Liver (tissue), 9 donors: ENCODE results near the gene DOC2B. TPM values are rescaled to one million over a fixed set of nuclear protein-coding genes. Genes with fewer than 3 reads are reported as not detected.
A peak's percentile ranks its signal among the peaks of the same experiment; 100 is the strongest.

Experiments
- DNase-seq: peaks from one replicate; pipeline ENCODE4 v3.0.0-alpha.2; 2017; ENCODE audit warnings: low spot score
- H3K27ac ChIP-seq, 2 donors: one replicate each; pipeline ENCODE4 v1.7.0; 2013; ENCODE audit warnings: inconsistent platforms in 2 of 2, low read length in 2 of 2, control low read depth in 1 of 2, low read depth in 1 of 2, mild to moderate bottlenecking in 1 of 2
- H3K27me3 ChIP-seq, 4 donors: one replicate each; pipeline versions ENCODE4 v1.6.1 to v1.7.0; 2013; ENCODE audit warnings: low read length in 3 of 4, inconsistent platforms in 1 of 4, mild to moderate bottlenecking in 1 of 4, moderate library complexity in 1 of 4; ENCODE audit not compliant: control insufficient read depth in 4 of 4, insufficient read depth in 4 of 4
- H3K36me3 ChIP-seq, 4 donors: one replicate each; pipeline versions ENCODE4 v1.6.1 to v1.7.0; 2013; ENCODE audit warnings: low read length in 3 of 4, mild to moderate bottlenecking in 3 of 4, low read depth in 1 of 4, moderate library complexity in 1 of 4; ENCODE audit not compliant: control insufficient read depth in 4 of 4, insufficient read depth in 3 of 4
- H3K4me1 ChIP-seq, 4 donors: one replicate each; pipeline versions ENCODE4 v1.6.1 to v1.7.0; 2013; ENCODE audit warnings: low read length in 3 of 4, mild to moderate bottlenecking in 3 of 4, moderate library complexity in 1 of 4; ENCODE audit not compliant: control insufficient read depth in 4 of 4, insufficient read depth in 4 of 4
- H3K4me3 ChIP-seq, 3 donors: one replicate each; pipeline versions ENCODE4 v1.6.1 to v1.7.0; 2013; ENCODE audit warnings: low read length in 3 of 3, control low read depth in 1 of 3, low read depth in 1 of 3, mild to moderate bottlenecking in 1 of 3
- H3K9ac ChIP-seq, 2 donors: one replicate each; pipeline ENCODE4 v1.7.0; 2013; ENCODE audit warnings: low read length in 2 of 2, mild to moderate bottlenecking in 2 of 2, moderate library complexity in 2 of 2, control low read depth in 1 of 2, low read depth in 1 of 2
- H3K9me3 ChIP-seq, 4 donors: one replicate each; pipeline versions ENCODE4 v1.6.1 to v1.7.0; 2013; ENCODE audit warnings: low read length in 3 of 4; ENCODE audit not compliant: control insufficient read depth in 4 of 4
- EGR1 ChIP-seq, 2 donors: IDR thresholded peaks; 2 replicates each; pipeline ENCODE4 v1.6.1; 2016 to 2018; ENCODE audit warnings: antibody characterized with exemption in 2 of 2, low read depth in 2 of 2
- FOXA2 ChIP-seq: IDR thresholded peaks from 2 replicates; pipeline ENCODE4 v1.6.1; 2016; ENCODE audit warnings: antibody characterized with exemption
- HNF4A ChIP-seq, 2 donors: conservative IDR thresholded peaks; 2 replicates each; pipeline ENCODE4 v1.6.1; 2016; ENCODE audit warnings: antibody characterized with exemption in 2 of 2, mild to moderate bottlenecking in 2 of 2
- HNF4G ChIP-seq: IDR thresholded peaks from 2 replicates; pipeline ENCODE4 v1.6.1; 2016; ENCODE audit warnings: antibody characterized with exemption
- JUND ChIP-seq, 2 donors: IDR thresholded peaks; 2 replicates each; pipeline ENCODE4 v1.6.1; 2016; ENCODE audit warnings: antibody characterized with exemption in 2 of 2
- RAD21 ChIP-seq, 2 donors: IDR thresholded peaks; 2 replicates each; pipeline ENCODE4 v1.6.1; 2016; ENCODE audit warnings: antibody characterized with exemption in 2 of 2, mild to moderate bottlenecking in 2 of 2
- RXRA ChIP-seq, 2 donors: IDR thresholded peaks; 2 replicates each; pipeline ENCODE4 v1.6.1; 2017 to 2018; ENCODE audit warnings: antibody characterized with exemption in 2 of 2, mild to moderate bottlenecking in 1 of 2
- TAF1 ChIP-seq: conservative IDR thresholded peaks from 2 replicates; pipeline ENCODE4 v1.6.1; 2016; ENCODE audit warnings: antibody characterized with exemption, mild to moderate bottlenecking
- YY1 ChIP-seq: IDR thresholded peaks from 2 replicates; pipeline ENCODE4 v1.6.1; 2016; ENCODE audit warnings: antibody characterized with exemption, mild to moderate bottlenecking
- WGBS: extraction: QIAGEN DNeasy Blood & Tissue Kit; methylation state at CpG from one replicate; pipeline ENCODE4 v1.1.7; 2013; 5-methylcytosine and 5-hydroxymethylcytosine counted together
- polyA plus RNA-seq, 2 donors: library from polyadenylated mRNA; stranded (reverse) in 1 of 2; unstranded in 1 of 2; fragments of 200-250 nt in 1 of 2; fragments of >200 nt in 1 of 2; fragmentation: Nextera tagmentation in 1 of 2; extraction: Ambion mirVana in 1 of 2; gene quantifications; one replicate each; pipeline versions ENCODE4 v1.2.1 to v1.2.3, GENCODE V29; 2013 to 2015
- total RNA-seq, 2 donors: library from RNA; depleted of rRNA; stranded (reverse); fragments of >200 nt; gene quantifications; one replicate each; pipeline ENCODE4 v1.2.3, GENCODE V29; 2014
- TF ChIP-seq, protein P1 (sequence below): fragments of 150-350 bp; IDR thresholded peaks from 2 replicates; pipeline ENCODE4 v1.5.1; 2017; ENCODE audit warnings: improper control_type of control experiment, low read depth, low read length; ENCODE audit not compliant: missing input control
- TF ChIP-seq, protein P2 (sequence below): IDR thresholded peaks from 2 replicates; pipeline ENCODE4 v1.6.1; 2016; ENCODE audit warnings: antibody characterized with exemption, mild to moderate bottlenecking
- donor health status: healthy.
- donor health status: healthy.
- donor health status: healthy.
- donor health status: healthy.
- donor health status: healthy.

Gene DOC2B
- total and polyA plus RNA-seq, 4 donors, result 0.08 to 1.0 (median 0.61) TPM

DNA sequence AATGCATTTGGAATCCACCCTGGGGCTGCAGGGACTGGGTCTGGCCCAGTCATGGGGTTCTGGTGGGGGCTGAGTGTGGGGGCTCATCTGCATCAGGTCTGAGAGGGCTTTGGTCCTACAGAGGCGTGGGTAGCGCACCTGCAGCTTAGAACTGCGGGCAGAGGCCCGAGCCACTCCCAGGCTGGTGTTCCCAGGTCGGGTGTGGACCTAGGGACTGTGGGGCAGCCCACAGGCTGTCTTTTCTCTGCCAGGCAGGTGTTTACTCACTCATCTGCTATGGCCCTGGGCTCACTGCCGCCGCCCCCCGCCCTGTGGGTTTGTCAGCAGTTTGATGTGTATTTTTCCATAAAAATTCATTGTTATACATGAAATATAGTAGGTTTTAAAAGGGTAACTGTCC lies 27.0 kb upstream of the DOC2B start:
- WGBS, result 91% methylated on average over 8 of the region's 8 CpGs
- H3K4me1 ChIP-seq, result no peaks in the 10 kb centered on the region
- DNase-seq, result no peak

DNA sequence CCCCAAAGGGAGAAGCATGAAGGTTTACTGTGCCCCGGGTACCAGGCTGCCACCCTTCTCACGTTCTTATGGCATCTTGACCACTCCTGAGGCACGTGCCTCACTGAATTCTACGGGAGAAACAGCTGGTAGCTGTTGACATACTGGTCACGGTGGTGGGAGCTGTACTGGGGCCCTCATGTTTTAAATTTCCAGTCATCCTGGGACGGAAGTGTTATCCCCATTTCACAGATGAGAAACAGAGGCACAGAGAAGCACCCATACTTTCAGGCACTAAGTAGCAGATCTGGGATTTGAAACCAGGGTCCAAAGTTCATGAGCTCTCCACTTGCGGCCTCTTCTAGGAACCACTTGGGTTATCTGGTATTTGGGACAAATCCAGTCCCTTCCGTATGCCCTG lies 26.3 kb upstream of the DOC2B start:
- TF ChIP-seq, protein P1, sequence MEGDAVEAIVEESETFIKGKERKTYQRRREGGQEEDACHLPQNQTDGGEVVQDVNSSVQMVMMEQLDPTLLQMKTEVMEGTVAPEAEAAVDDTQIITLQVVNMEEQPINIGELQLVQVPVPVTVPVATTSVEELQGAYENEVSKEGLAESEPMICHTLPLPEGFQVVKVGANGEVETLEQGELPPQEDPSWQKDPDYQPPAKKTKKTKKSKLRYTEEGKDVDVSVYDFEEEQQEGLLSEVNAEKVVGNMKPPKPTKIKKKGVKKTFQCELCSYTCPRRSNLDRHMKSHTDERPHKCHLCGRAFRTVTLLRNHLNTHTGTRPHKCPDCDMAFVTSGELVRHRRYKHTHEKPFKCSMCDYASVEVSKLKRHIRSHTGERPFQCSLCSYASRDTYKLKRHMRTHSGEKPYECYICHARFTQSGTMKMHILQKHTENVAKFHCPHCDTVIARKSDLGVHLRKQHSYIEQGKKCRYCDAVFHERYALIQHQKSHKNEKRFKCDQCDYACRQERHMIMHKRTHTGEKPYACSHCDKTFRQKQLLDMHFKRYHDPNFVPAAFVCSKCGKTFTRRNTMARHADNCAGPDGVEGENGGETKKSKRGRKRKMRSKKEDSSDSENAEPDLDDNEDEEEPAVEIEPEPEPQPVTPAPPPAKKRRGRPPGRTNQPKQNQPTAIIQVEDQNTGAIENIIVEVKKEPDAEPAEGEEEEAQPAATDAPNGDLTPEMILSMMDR, result no peak
- no peak for TF ChIP-seq RAD21 (IDR thresholded peaks at IDR 0.05)
- TF ChIP-seq FOXA2, result no peak
- peak in 1 of 2 donors; percentile 13 for TF ChIP-seq HNF4A (conservative IDR thresholded peaks at IDR 0.05)
- no peak for TF ChIP-seq YY1
- TF ChIP-seq HNF4G, result no peak
- TF ChIP-seq JUND (IDR thresholded peaks at IDR 0.05), result no peak
- Histone ChIP-seq H3K27me3 (no peaks in the 10 kb centered on the region), H3K27ac (no peak overlapping the region), H3K4me1 (no peaks in the 10 kb centered on the region), H3K9ac (no peak overlapping the region), H3K36me3 (peaks cover 0 to 13% (median 4%) of the 10 kb centered on the region in 4 donors), H3K4me3 (no peak overlapping the region), H3K9me3 (no peaks in the 10 kb centered on the region)
- 94% methylated on average over 8 of the region's 8 CpGs for WGBS
- no peak for DNase-seq

More for the DNA sequence above, 27.0 kb upstream of the DOC2B start:
- Histone ChIP-seq H3K27me3 (no peaks in the 10 kb centered on the region), H3K27ac (no peak overlapping the region), H3K4me3 (no peak overlapping the region), H3K9me3 (no peaks in the 10 kb centered on the region), H3K36me3 (peaks cover 0 to 13% (median 4%) of the 10 kb centered on the region in 4 donors), H3K9ac (no peak overlapping the region)
- TF ChIP-seq, protein P2, sequence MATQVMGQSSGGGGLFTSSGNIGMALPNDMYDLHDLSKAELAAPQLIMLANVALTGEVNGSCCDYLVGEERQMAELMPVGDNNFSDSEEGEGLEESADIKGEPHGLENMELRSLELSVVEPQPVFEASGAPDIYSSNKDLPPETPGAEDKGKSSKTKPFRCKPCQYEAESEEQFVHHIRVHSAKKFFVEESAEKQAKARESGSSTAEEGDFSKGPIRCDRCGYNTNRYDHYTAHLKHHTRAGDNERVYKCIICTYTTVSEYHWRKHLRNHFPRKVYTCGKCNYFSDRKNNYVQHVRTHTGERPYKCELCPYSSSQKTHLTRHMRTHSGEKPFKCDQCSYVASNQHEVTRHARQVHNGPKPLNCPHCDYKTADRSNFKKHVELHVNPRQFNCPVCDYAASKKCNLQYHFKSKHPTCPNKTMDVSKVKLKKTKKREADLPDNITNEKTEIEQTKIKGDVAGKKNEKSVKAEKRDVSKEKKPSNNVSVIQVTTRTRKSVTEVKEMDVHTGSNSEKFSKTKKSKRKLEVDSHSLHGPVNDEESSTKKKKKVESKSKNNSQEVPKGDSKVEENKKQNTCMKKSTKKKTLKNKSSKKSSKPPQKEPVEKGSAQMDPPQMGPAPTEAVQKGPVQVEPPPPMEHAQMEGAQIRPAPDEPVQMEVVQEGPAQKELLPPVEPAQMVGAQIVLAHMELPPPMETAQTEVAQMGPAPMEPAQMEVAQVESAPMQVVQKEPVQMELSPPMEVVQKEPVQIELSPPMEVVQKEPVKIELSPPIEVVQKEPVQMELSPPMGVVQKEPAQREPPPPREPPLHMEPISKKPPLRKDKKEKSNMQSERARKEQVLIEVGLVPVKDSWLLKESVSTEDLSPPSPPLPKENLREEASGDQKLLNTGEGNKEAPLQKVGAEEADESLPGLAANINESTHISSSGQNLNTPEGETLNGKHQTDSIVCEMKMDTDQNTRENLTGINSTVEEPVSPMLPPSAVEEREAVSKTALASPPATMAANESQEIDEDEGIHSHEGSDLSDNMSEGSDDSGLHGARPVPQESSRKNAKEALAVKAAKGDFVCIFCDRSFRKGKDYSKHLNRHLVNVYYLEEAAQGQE, result no peak
- TF ChIP-seq RXRA (IDR thresholded peaks at IDR 0.05) (no peak), EGR1 (IDR thresholded peaks at IDR 0.05; ENCODE audit: low read depth in 2 of 2) (no peak), TAF1 (no peak), HNF4A (conservative IDR thresholded peaks at IDR 0.05) (no peak), FOXA2 (no peak)
- TF ChIP-seq, protein P1, result no peak
